IPS-20b (cell line): ENCODE measurements around the gene OIT3.

Experiments
- H3K27ac ChIP-seq: one replicate; pipeline ENCODE4 v1.5.1; 2013; ENCODE audit warnings: low read length
- H3K27me3 ChIP-seq: 2 replicates; pipeline ENCODE4 v1.6.1; 2013; ENCODE audit warnings: mild to moderate bottlenecking, low read length, inconsistent platforms; ENCODE audit not compliant: insufficient read depth
- H3K36me3 ChIP-seq: 2 replicates; pipeline ENCODE4 v1.6.1; 2013; ENCODE audit warnings: low read depth, mild to moderate bottlenecking, inconsistent platforms, low read length, moderate library complexity; ENCODE audit not compliant: insufficient read depth
- H3K4me1 ChIP-seq: 2 replicates; pipeline ENCODE4 v1.6.1; 2013; ENCODE audit warnings: mild to moderate bottlenecking, control low read depth, inconsistent platforms, low read length, moderate library complexity; ENCODE audit not compliant: insufficient read depth
- H3K4me3 ChIP-seq: 2 replicates; pipeline ENCODE4 v1.5.1; 2013; ENCODE audit warnings: mild to moderate bottlenecking, low read length, inconsistent platforms
- H3K9ac ChIP-seq: 2 replicates; pipeline ENCODE4 v1.6.1; 2013; ENCODE audit warnings: low read depth, mild to moderate bottlenecking, inconsistent platforms, low read length, moderate library complexity
- H3K9me3 ChIP-seq: 2 replicates; pipeline ENCODE4 v1.6.1; 2013; ENCODE audit warnings: mild to moderate bottlenecking, low read depth, low read length, inconsistent platforms; ENCODE audit not compliant: insufficient read depth

OIT3 gene

GRCh38 chr10:72954230-72954595, 60.7 kb downstream of the OIT3 start:
- no peak overlapping the region for H3K27ac ChIP-seq
- no peaks in the 10 kb centered on the region for H3K36me3 ChIP-seq
- H3K9me3 ChIP-seq, result no peaks in the 10 kb centered on the region
- no peak overlapping the region for H3K9ac ChIP-seq
- H3K27me3 ChIP-seq, result no peaks in the 10 kb centered on the region
- no peak overlapping the region for H3K4me3 ChIP-seq
- H3K4me1 ChIP-seq, result peaks cover 16% of the 10 kb centered on the region; the same call in 1 of the 2 replicates

GRCh38 chr10:72954596-72955554, 61.3 kb downstream of the OIT3 start, which contains the start of gene PLA2G12B:
PLA2G12B (minus strand) TSS chr10:72954806; CDS start chr10:72954685, 121 bp downstream.
- Histone ChIP-seq H3K4me3 (no peak within 1 kb of the TSS), H3K4me1 (peaks cover 16% of the 10 kb centered on the region; the same call in 1 of the 2 replicates), H3K9me3 (no peaks in the 10 kb centered on the region), H3K27me3 (no peaks in the 10 kb centered on the region), H3K9ac (no peak within 1 kb of the TSS), H3K27ac (no peak within 1 kb of the TSS), H3K36me3 (no peaks in the 10 kb centered on the region)

GRCh38 chr10:72956001-72956400, 62.5 kb downstream of the OIT3 start:
- no peaks in the 10 kb centered on the region for H3K36me3 ChIP-seq
- H3K27me3 ChIP-seq, result no peaks in the 10 kb centered on the region
- peaks cover 16% of the 10 kb centered on the region; the same call in 1 of the 2 replicates for H3K4me1 ChIP-seq
- H3K4me3 ChIP-seq, result no peak overlapping the region
- no peak overlapping the region for H3K27ac ChIP-seq
- no peak overlapping the region for H3K9ac ChIP-seq
- no peaks in the 10 kb centered on the region for H3K9me3 ChIP-seq

- no peaks in the 10 kb centered on the region for H3K27me3 ChIP-seq
- H3K36me3 ChIP-seq, result no peaks in the 10 kb centered on the region
- no peak overlapping the region for H3K9ac ChIP-seq
- peaks cover 21% of the 10 kb centered on the region for H3K9me3 ChIP-seq
- H3K4me3 ChIP-seq, result no peak overlapping the region
- no peak overlapping the region for H3K27ac ChIP-seq
- H3K4me1 ChIP-seq, result no peaks in the 10 kb centered on the region
Measured at GRCh38 chr10:72976886-72977285, 83.3 kb downstream of the OIT3 start.

GRCh38 chr10:72979709-72980108, 86.2 kb downstream of the OIT3 start:
- Histone ChIP-seq H3K4me3 (no peak overlapping the region), H3K27ac (no peak overlapping the region), H3K4me1 (no peaks in the 10 kb centered on the region), H3K27me3 (no peaks in the 10 kb centered on the region), H3K36me3 (no peaks in the 10 kb centered on the region), H3K9ac (no peak overlapping the region), H3K9me3 (peaks cover 21% of the 10 kb centered on the region)

- peaks cover 17% of the 10 kb centered on the region for H3K9me3 ChIP-seq
Measured at GRCh38 chr10:72980348-72980747, 86.8 kb downstream of the OIT3 start.

GRCh38 chr10:72981028-72981881, 87.7 kb downstream of the OIT3 start:
- Histone ChIP-seq H3K9me3 (peaks cover 15% of the 10 kb centered on the region), H3K4me3 (no peak overlapping the region), H3K4me1 (no peaks in the 10 kb centered on the region), H3K27me3 (no peaks in the 10 kb centered on the region), H3K9ac (no peak overlapping the region), H3K36me3 (no peaks in the 10 kb centered on the region), H3K27ac (no peak overlapping the region)

More at GRCh38 chr10:72980348-72980747, 86.8 kb downstream of the OIT3 start:
- no peaks in the 10 kb centered on the region for H3K27me3 ChIP-seq
- H3K27ac ChIP-seq, result no peak overlapping the region
- H3K4me1 ChIP-seq, result no peaks in the 10 kb centered on the region
- no peak overlapping the region for H3K9ac ChIP-seq
- H3K36me3 ChIP-seq, result no peaks in the 10 kb centered on the region
- no peak overlapping the region for H3K4me3 ChIP-seq

- no peak overlapping the region for H3K4me3 ChIP-seq
- H3K27me3 ChIP-seq, result no peaks in the 10 kb centered on the region
- H3K9ac ChIP-seq, result no peak overlapping the region
- H3K36me3 ChIP-seq, result no peaks in the 10 kb centered on the region
- no peak overlapping the region for H3K27ac ChIP-seq
- H3K9me3 ChIP-seq, result peaks cover 15% of the 10 kb centered on the region
- H3K4me1 ChIP-seq, result no peaks in the 10 kb centered on the region
Measured at GRCh38 chr10:72981882-72982529, 88.5 kb downstream of the OIT3 start.
